ENCODE data around the gene HOXA5. TPM values are rescaled to one million over a fixed set of nuclear protein-coding genes. Genes with fewer than 3 reads are reported as not detected.

Gene HOXA5
- total RNA-seq, 1 experiment from 2014 or later: not detected

- no peak overlapping the region for H3K56ac ChIP-seq (ENCODE audit: insufficient read length, low read depth, low read length)
- H2BK12ac ChIP-seq (ENCODE audit: insufficient read length, low read depth, low read length): no peak overlapping the region
- peaks cover 1 to 14% of the 10 kb centered on the region in 2 experiments; a peak in 3 of 5 replicates for H3K9me3 Mint-ChIP-seq
- H4K5ac ChIP-seq (ENCODE audit: insufficient read length, low read depth, low read length): no peak overlapping the region
- no CpG with 5 or more reads among the region's 49 CpGs for WGBS (ENCODE audit: extremely low coverage, insufficient read length, low lambda C conversion rate)
- H3K79me2 ChIP-seq (ENCODE audit: insufficient read depth, low read length): no peaks in the 10 kb centered on the region
- no peak overlapping the region for H3K18ac ChIP-seq (ENCODE audit: insufficient read length, low read depth, low read length)
- no peaks in the 10 kb centered on the region for H3K23me2 ChIP-seq (ENCODE audit: insufficient read length, low read depth, low read length, poor library complexity, severe bottlenecking)
- peaks cover 97% of the 10 kb centered on the region for H3K27me3 ChIP-seq (ENCODE audit: insufficient read depth, low read length)
- no peak overlapping the region for H3K14ac ChIP-seq (ENCODE audit: insufficient read depth, low read length)
- no peak overlapping the region for H3K23ac ChIP-seq (ENCODE audit: insufficient read length, low read depth, low read length)
- H4K91ac ChIP-seq (ENCODE audit: insufficient read length, low read depth, low read length): no peak overlapping the region
- no peak overlapping the region for H2AK5ac ChIP-seq (ENCODE audit: insufficient read length, low read length)
- peaks cover 100% of the 10 kb centered on the region for H3K27me3 Mint-ChIP-seq (ENCODE audit: low read depth)
- no peak overlapping the region for H2AFZ ChIP-seq (ENCODE audit: low read length)
- H2BK15ac ChIP-seq (ENCODE audit: low read depth, low read length): no peak overlapping the region
- H3K4me3 Mint-ChIP-seq: peak overlapping the region; percentile 12 to 73; a peak in 4 of 5 replicates
- H3T11ph ChIP-seq (ENCODE audit: low read length): no peak overlapping the region
- no peaks in the 10 kb centered on the region for H3K4me1 ChIP-seq (ENCODE audit: insufficient read depth, low read length)
- H2BK20ac ChIP-seq (ENCODE audit: low read depth, low read length, poor library complexity, severe bottlenecking): no peak overlapping the region
- H3K4me2 ChIP-seq (ENCODE audit: insufficient read depth, insufficient read length, low read length): no peak overlapping the region
- no peak overlapping the region for H4K8ac ChIP-seq (replicated peaks; ENCODE audit: insufficient read length, low read depth, low read length)
- peak; percentile 60 for DNase-seq
- H3K27ac ChIP-seq (ENCODE audit: insufficient read length, low read depth, low read length): no peak overlapping the region
- no peak overlapping the region for H3K9ac ChIP-seq (ENCODE audit: extremely low read depth, insufficient read length, low read length)
- H3K79me1 ChIP-seq (ENCODE audit: insufficient read depth, low read depth, low read length, poor library complexity, severe bottlenecking): no peaks in the 10 kb centered on the region
- no peak overlapping the region for H2BK120ac ChIP-seq (ENCODE audit: low read depth, low read length, poor library complexity, severe bottlenecking)
- no peaks in the 10 kb centered on the region for H3K9me3 ChIP-seq (ENCODE audit: control insufficient read depth, low read depth, low read length)
- TF ChIP-seq CTCF (conservative IDR thresholded peaks at IDR 0.05): no peak
- H2BK5ac ChIP-seq (ENCODE audit: insufficient read length, low read length): no peak overlapping the region
- H3K4ac ChIP-seq (ENCODE audit: low read depth, low read length): no peak overlapping the region
- no peak overlapping the region for H3K27ac Mint-ChIP-seq
- peaks cover 17 to 44% of the 10 kb centered on the region in 2 experiments for H3K4me1 Mint-ChIP-seq
- peaks cover 0 to 2% (median 0%) of the 10 kb centered on the region in 3 experiments; a peak in 3 of 7 replicates for H3K36me3 Mint-ChIP-seq (ENCODE audit: insufficient read depth in 1 of 3, low read depth in 3 of 3)
- no peaks in the 10 kb centered on the region for H4K20me1 ChIP-seq (ENCODE audit: control insufficient read depth, insufficient read depth, insufficient read length)
Measured at GRCh38 chr7:27188386-27189294, 45.2 kb upstream of the HOXA5 start.

Data from H9 (cell line).